ENCODE data around the gene CD47.

- TF ChIP-seq TAF1 (IDR thresholded peaks at IDR 0.05; ENCODE audit: borderline replicate concordance, low read depth, low read length), result no peak
- TF ChIP-seq CTCF (IDR thresholded peaks at IDR 0.05 in 2 of 3, conservative IDR thresholded peaks at IDR 0.05 in 1 of 3; ENCODE audit: control insufficient read depth in 2 of 3, extremely low read depth in 1 of 3, insufficient read depth in 1 of 3, low read depth in 3 of 3, low read length in 3 of 3), result no peak
- no peak for TF ChIP-seq MEF2A (IDR thresholded peaks at IDR 0.05; ENCODE audit: insufficient read depth, low read depth, low read length)
- TF ChIP-seq POLR2AphosphoS5 (IDR thresholded peaks at IDR 0.05; ENCODE audit: low read length), result no peak
- TF ChIP-seq PML (IDR thresholded peaks at IDR 0.05; ENCODE audit: low read length), result no peak
- no peak for TF ChIP-seq MXI1 (IDR thresholded peaks at IDR 0.05; ENCODE audit: low read depth, low read length)
- TF ChIP-seq YY1 (IDR thresholded peaks at IDR 0.05; ENCODE audit: low read depth, low read length), result no peak
- TF ChIP-seq FOXM1 (IDR thresholded peaks at IDR 0.05; ENCODE audit: low read depth, low read length), result no peak
- no peak for TF ChIP-seq TCF12 (IDR thresholded peaks at IDR 0.05; ENCODE audit: low read depth, low read length)
These were observed 46.6 kb upstream of the CD47 start for GRCh38 chr3:108137460-108137814.
